ENCODE measurements around the gene RFC4. TPM values are rescaled to one million over a fixed set of nuclear protein-coding genes. Genes with fewer than 3 reads are reported as not detected.

RFC4 gene
- total RNA-seq, 1 donor from 2014 or later, result 8.3 TPM

DNA sequence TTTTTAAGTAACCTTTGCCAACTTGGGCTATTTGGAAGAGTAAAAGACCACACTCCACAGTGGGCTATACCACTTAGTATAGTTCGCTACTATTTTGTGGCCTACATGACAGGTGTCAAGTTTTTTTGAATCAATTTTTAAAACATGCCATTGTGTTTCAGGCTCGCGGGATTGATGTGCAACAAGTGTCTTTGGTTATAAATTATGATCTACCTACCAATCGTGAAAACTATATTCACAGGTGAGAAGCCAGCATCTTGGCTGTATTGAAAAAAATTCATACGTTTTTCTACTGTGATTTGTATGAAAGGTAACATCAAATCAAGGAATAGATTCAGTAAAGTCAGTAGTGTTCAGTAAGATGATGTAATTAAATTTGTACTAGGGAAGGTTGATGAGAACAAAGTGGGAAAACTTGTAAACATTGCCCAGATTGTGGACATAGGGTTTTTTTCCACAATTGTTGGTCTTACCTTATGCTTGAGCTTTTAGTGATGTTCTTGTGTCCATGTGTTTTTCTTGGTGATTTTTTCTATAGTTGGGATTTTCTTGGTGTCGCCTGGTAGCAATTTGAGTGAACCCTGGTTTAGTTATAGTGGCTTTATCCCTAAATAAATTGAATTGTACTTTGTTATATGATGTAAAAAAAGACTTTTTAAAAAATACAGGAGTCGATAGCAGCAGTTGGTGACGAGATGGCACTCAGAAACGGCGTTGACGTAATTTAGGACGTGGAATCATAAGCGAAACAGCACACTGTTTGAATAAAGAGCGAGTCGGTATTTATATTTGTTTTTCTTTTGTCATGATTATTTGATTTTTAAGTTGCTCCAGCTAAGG, 18.4 kb downstream of the RFC4 start:
- no peaks in the 10 kb centered on the region for H3K27me3 ChIP-seq
- H3K27ac ChIP-seq, result no peak overlapping the region
- ATAC-seq (no peak), DNase-seq (no peak)
- H3K4me1 ChIP-seq, result peaks cover 39% of the 10 kb centered on the region
- H3K9me3 ChIP-seq, result no peaks in the 10 kb centered on the region
- TF ChIP-seq, protein P1, sequence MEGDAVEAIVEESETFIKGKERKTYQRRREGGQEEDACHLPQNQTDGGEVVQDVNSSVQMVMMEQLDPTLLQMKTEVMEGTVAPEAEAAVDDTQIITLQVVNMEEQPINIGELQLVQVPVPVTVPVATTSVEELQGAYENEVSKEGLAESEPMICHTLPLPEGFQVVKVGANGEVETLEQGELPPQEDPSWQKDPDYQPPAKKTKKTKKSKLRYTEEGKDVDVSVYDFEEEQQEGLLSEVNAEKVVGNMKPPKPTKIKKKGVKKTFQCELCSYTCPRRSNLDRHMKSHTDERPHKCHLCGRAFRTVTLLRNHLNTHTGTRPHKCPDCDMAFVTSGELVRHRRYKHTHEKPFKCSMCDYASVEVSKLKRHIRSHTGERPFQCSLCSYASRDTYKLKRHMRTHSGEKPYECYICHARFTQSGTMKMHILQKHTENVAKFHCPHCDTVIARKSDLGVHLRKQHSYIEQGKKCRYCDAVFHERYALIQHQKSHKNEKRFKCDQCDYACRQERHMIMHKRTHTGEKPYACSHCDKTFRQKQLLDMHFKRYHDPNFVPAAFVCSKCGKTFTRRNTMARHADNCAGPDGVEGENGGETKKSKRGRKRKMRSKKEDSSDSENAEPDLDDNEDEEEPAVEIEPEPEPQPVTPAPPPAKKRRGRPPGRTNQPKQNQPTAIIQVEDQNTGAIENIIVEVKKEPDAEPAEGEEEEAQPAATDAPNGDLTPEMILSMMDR (IDR thresholded peaks at IDR 0.05), result no peak
- no peak overlapping the region for H3K4me3 ChIP-seq
- H3K36me3 ChIP-seq, result peaks cover 69% of the 10 kb centered on the region
- intact Hi-C loops (cut with DNase I), result no loop called here

- H3K4me1 ChIP-seq, result peaks cover 39% of the 10 kb centered on the region
- intact Hi-C loops (cut with DNase I), result no loop called here
- no peak for DNase-seq
- no peaks in the 10 kb centered on the region for H3K9me3 ChIP-seq
- H3K4me3 ChIP-seq, result peak overlapping the region; percentile 88
- no peaks in the 10 kb centered on the region for H3K27me3 ChIP-seq
- no peak for ATAC-seq
- no peak overlapping the region for H3K27ac ChIP-seq
- H3K36me3 ChIP-seq, result peaks cover 69% of the 10 kb centered on the region
- TF ChIP-seq, protein P1 (IDR thresholded peaks at IDR 0.05), result no peak
These were observed 19.4 kb downstream of the RFC4 start for GRCh38 chr3:186786922-186787321.

- H3K27ac ChIP-seq, result no peak overlapping the region
- H3K9me3 ChIP-seq, result no peaks in the 10 kb centered on the region
- no peaks in the 10 kb centered on the region for H3K27me3 ChIP-seq
- intact Hi-C loops (cut with DNase I), result no loop called here
- peak overlapping the region; percentile 88 for H3K4me3 ChIP-seq
- H3K4me1 ChIP-seq, result peaks cover 39% of the 10 kb centered on the region
- ATAC-seq (no peak), DNase-seq (no peak)
- TF ChIP-seq, protein P1 (IDR thresholded peaks at IDR 0.05), result no peak
- peaks cover 65% of the 10 kb centered on the region for H3K36me3 ChIP-seq
These were observed 20.7 kb downstream of the RFC4 start for GRCh38 chr3:186785495-186786018.

GRCh38 chr3:186784820-186785494, 21.3 kb downstream of the RFC4 start:
- intact Hi-C loops (cut with DNase I), result no loop called here
- DNase-seq (no peak), ATAC-seq (no peak)

DNA sequence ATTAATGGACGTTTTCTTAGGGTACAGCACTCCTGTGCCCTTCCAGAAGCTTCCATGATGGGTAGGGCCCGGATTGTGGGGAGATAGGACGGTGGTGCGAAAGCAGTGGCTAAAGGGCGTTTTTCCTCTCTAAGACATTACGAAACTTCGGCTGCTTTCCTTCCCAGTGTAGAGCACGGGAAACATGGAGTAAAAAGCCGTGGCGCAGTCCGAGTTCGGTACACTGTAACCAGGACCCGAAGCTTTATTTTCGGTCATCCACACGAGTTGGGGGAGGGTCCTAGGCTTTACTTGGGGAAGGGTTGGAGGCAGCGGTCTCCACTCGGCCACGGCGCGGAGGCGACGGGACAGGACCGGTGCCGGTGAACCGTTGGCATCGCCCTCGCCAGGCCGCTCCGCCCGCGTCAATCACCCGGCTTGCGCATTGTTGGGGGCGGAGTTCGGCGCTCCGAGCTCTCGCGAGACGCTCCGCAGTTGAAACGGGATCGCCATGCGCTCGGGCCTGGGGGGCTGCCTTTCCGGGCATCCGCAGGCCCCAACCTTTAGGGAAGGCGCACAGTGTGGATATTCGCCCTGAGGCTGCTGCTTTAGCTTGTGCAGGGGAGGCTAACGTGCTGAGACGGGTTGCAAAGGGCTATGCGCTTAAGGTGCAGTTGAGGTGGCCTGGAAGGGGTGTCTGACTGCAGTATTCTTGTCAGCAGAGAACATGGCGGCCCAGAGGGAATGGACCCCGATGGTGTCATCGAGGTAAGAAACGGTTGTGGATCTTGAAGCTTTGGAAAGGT, 22.4 kb downstream of the RFC4 start:
- H3K4me3 ChIP-seq, result peak overlapping the region; percentile 88
- H3K27ac ChIP-seq, result peak overlapping the region; percentile 96
- TF ChIP-seq, protein P1 (IDR thresholded peaks at IDR 0.05), result no peak
- H3K27me3 ChIP-seq, result no peaks in the 10 kb centered on the region
- H3K4me1 ChIP-seq, result peaks cover 39% of the 10 kb centered on the region
- H3K36me3 ChIP-seq, result peaks cover 48% of the 10 kb centered on the region
- DNase-seq (peak; percentile 94), ATAC-seq (peak; percentile 91)
- no peaks in the 10 kb centered on the region for H3K9me3 ChIP-seq
- intact Hi-C loops (cut with DNase I), result no loop called here

More at GRCh38 chr3:186784820-186785494, 21.3 kb downstream of the RFC4 start:
- peak overlapping the region; percentile 96 for H3K27ac ChIP-seq
- H3K27me3 ChIP-seq, result no peaks in the 10 kb centered on the region
- peaks cover 59% of the 10 kb centered on the region for H3K36me3 ChIP-seq
- H3K4me3 ChIP-seq, result peak overlapping the region; percentile 88
- H3K4me1 ChIP-seq, result peaks cover 39% of the 10 kb centered on the region
- H3K9me3 ChIP-seq, result no peaks in the 10 kb centered on the region
- TF ChIP-seq, protein P1 (IDR thresholded peaks at IDR 0.05), result no peak

Data from upper lobe of right lung (tissue), 1 donor.